ENCODE results near the gene NAP1L5.

Gene NAP1L5

DNA sequence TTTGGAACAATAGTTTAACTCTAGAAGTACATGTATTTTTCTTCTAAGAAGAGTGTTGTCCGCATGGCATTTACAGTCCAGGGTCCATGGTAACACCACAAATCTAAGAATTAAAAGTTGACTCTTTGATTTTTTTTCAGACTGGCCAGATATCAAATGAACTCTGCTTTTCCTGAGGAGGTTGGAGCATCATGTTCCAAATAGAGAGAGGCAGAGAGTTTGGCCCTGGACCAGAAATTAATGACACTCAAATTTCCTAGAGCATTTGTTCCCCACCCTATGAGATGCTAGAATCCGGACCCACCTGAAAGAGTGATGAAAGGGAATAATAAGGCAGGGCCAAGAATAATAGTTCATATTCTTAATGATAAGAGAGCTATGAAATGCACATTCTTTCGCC, 47.0 kb upstream of the NAP1L5 start:
- TF ChIP-seq, protein P1, sequence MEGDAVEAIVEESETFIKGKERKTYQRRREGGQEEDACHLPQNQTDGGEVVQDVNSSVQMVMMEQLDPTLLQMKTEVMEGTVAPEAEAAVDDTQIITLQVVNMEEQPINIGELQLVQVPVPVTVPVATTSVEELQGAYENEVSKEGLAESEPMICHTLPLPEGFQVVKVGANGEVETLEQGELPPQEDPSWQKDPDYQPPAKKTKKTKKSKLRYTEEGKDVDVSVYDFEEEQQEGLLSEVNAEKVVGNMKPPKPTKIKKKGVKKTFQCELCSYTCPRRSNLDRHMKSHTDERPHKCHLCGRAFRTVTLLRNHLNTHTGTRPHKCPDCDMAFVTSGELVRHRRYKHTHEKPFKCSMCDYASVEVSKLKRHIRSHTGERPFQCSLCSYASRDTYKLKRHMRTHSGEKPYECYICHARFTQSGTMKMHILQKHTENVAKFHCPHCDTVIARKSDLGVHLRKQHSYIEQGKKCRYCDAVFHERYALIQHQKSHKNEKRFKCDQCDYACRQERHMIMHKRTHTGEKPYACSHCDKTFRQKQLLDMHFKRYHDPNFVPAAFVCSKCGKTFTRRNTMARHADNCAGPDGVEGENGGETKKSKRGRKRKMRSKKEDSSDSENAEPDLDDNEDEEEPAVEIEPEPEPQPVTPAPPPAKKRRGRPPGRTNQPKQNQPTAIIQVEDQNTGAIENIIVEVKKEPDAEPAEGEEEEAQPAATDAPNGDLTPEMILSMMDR (IDR thresholded peaks at IDR 0.05; ENCODE audit: low read depth, low read length), result no peak
- peaks cover 17% of the 10 kb centered on the region for H3K36me3 ChIP-seq

DNA sequence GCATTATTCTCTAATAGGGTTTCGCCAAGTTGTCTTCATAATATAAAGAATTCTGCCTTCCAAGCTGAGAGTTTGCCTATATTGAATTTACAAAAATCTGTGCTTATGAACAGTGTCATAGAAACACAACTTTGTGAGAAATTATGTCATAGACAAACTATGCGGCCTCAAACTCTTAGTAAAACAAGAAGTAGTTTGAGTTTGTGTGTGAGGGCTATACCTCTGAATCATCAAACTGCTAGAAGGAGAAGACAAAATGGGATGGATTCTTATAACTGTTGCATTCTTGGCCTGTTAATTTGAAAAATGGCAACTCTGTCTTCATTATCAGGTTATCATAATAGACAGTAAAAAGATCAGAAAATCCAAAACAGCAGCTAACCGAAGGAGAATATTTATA, 46.1 kb upstream of the NAP1L5 start:
- no peak overlapping the region for H3K27ac ChIP-seq
- H3K4me3 ChIP-seq (ENCODE audit: low read depth, low read length), result no peak overlapping the region
- DNase-seq, result no peak
- peaks cover 11% of the 10 kb centered on the region for H3K36me3 ChIP-seq
- no peaks in the 10 kb centered on the region for H3K27me3 ChIP-seq (ENCODE audit: insufficient read depth, low read depth, severe bottlenecking)
- TF ChIP-seq, protein P1 (IDR thresholded peaks at IDR 0.05; ENCODE audit: low read depth, low read length), result no peak
- H3K9me3 ChIP-seq (ENCODE audit: severe bottlenecking), result no peaks in the 10 kb centered on the region

More for the DNA sequence above, 47.0 kb upstream of the NAP1L5 start:
- Histone ChIP-seq H3K27ac (no peak overlapping the region), H3K27me3 (ENCODE audit: insufficient read depth, low read depth, severe bottlenecking) (no peaks in the 10 kb centered on the region), H3K9me3 (ENCODE audit: severe bottlenecking) (no peaks in the 10 kb centered on the region), H3K4me3 (ENCODE audit: low read depth, low read length) (no peak overlapping the region)
- no peak for DNase-seq

GRCh38 chr4:88742561-88742960, 44.9 kb upstream of the NAP1L5 start:
- TF ChIP-seq, protein P1 (IDR thresholded peaks at IDR 0.05; ENCODE audit: low read depth, low read length), result no peak
- H3K27ac ChIP-seq, result no peak overlapping the region
- H3K4me3 ChIP-seq (ENCODE audit: low read depth, low read length), result no peak overlapping the region
- DNase-seq, result no peak
- no peaks in the 10 kb centered on the region for H3K9me3 ChIP-seq (ENCODE audit: severe bottlenecking)
- H3K36me3 ChIP-seq, result peaks cover 3% of the 10 kb centered on the region
- H3K27me3 ChIP-seq (ENCODE audit: insufficient read depth, low read depth, severe bottlenecking), result no peaks in the 10 kb centered on the region

DNA sequence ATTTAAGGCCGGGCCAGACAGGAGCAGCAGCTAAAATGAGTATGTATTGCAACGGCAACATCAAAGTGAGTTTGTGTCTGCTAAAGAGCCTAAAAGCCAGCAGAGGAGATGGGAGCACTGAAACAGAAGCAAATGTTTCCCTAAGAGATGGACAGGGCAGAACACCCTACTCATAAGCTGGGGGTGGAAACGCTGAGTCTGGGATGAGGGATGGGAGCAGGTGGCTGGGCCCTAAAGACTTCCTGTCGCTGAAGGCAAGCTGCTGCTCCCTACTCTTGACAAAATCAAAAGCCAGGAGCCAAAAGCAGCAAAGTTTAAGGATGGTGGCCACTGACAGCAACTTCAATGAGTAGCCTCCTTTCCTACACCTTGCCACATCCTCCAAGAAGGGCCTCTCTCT, 40.6 kb upstream of the NAP1L5 start:
- H3K27ac ChIP-seq, result no peak overlapping the region
- DNase-seq, result peak; percentile 17
- H3K27me3 ChIP-seq (ENCODE audit: insufficient read depth, low read depth, severe bottlenecking), result no peaks in the 10 kb centered on the region
- no peaks in the 10 kb centered on the region for H3K36me3 ChIP-seq
- H3K9me3 ChIP-seq (ENCODE audit: severe bottlenecking), result no peaks in the 10 kb centered on the region
- TF ChIP-seq, protein P1 (IDR thresholded peaks at IDR 0.05; ENCODE audit: low read depth, low read length), result no peak
- no peak overlapping the region for H3K4me3 ChIP-seq (ENCODE audit: low read depth, low read length)

- no peaks in the 10 kb centered on the region for H3K36me3 ChIP-seq
- H3K27ac ChIP-seq, result no peak overlapping the region
- H3K9me3 ChIP-seq (ENCODE audit: severe bottlenecking), result no peaks in the 10 kb centered on the region
- TF ChIP-seq, protein P1 (IDR thresholded peaks at IDR 0.05; ENCODE audit: low read depth, low read length), result no peak
- H3K4me3 ChIP-seq (ENCODE audit: low read depth, low read length), result peak overlapping the region; percentile 8
- H3K27me3 ChIP-seq (ENCODE audit: insufficient read depth, low read depth, severe bottlenecking), result no peaks in the 10 kb centered on the region
- peak; percentile 34 for DNase-seq
These were observed 39.8 kb upstream of the NAP1L5 start for GRCh38 chr4:88737307-88737941.

DNA sequence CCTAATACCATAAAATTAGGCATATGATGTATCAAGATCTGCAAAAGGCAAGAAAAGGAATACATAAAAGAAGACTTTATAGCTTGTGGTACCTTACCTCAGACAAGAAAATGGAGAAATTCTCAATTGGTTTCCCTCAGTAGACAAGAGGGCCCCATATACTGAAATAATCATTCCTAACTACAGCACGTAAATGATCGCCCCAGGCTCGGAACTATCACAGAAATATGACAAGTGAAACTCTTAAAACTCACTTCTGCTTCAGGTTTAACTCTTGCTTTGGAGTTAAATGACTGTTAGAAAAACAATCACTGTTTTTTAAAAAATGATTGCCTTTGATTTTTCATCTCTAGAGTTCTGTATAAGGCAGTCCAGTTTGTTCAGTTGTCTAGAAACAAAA, 38.6 kb upstream of the NAP1L5 start:
- TF ChIP-seq, protein P1 (IDR thresholded peaks at IDR 0.05; ENCODE audit: low read depth, low read length), result no peak
- no peak overlapping the region for H3K4me3 ChIP-seq (ENCODE audit: low read depth, low read length)
- DNase-seq, result no peak

More for the DNA sequence above, 38.6 kb upstream of the NAP1L5 start:
- Histone ChIP-seq H3K36me3 (no peaks in the 10 kb centered on the region), H3K27me3 (ENCODE audit: insufficient read depth, low read depth, severe bottlenecking) (no peaks in the 10 kb centered on the region), H3K9me3 (ENCODE audit: severe bottlenecking) (no peaks in the 10 kb centered on the region), H3K27ac (no peak overlapping the region)

All from WERI-Rb-1 (cell line).